Ascending aorta (tissue), 2 donors: ENCODE results near the gene PLPPR5. TPM values are rescaled to one million over a fixed set of nuclear protein-coding genes. Genes with fewer than 3 reads are reported as not detected.

Experiments
- DNase-seq, 2 donors: peaks; one replicate each; pipeline ENCODE4 v3.0.0-alpha.2; 2019; ENCODE audit warnings: low spot score in 2 of 2
- H3K27ac ChIP-seq, 2 donors: fragments of 200-600 bp; sonication (generic); one replicate each; pipeline ENCODE4 v1.5.1; 2016 to 2017; ENCODE audit warnings: mild to moderate bottlenecking in 1 of 2
- H3K27me3 ChIP-seq: fragments of 200-600 bp; sonication (generic); one replicate; pipeline ENCODE4 v1.5.1; 2017
- H3K36me3 ChIP-seq, 2 donors: fragments of 200-600 bp; sonication (generic); one replicate each; pipeline ENCODE4 v1.5.1; 2016
- H3K4me1 ChIP-seq, 2 donors: fragments of 200-600 bp; sonication (generic); one replicate each; pipeline ENCODE4 v1.5.1; 2016 to 2017; ENCODE audit warnings: mild to moderate bottlenecking in 1 of 2
- H3K4me3 ChIP-seq, 2 donors: fragments of 200-600 bp; sonication (generic); one replicate each; pipeline ENCODE4 v1.5.1; 2016 to 2017; ENCODE audit warnings: mild to moderate bottlenecking in 1 of 2
- H3K9me3 ChIP-seq, 2 donors: fragments of 200-600 bp; sonication (generic); one replicate each; pipeline ENCODE4 v1.5.1; 2016
- CTCF ChIP-seq, 3 experiments: fragments of 200-600 bp in 2 of 3; fragments of 450-650 bp in 1 of 3; sonication (generic) in 2 of 3; IDR thresholded peaks; one replicate each; pipeline ENCODE4 v1.5.1; 2016 to 2019; ENCODE audit warnings: antibody characterized with exemption in 3 of 3, mild to moderate bottlenecking in 1 of 3, moderate library complexity in 1 of 3
- intact Hi-C: fragments of 100-400 bp; cut with DNase I; formaldehyde crosslinking; loops from one replicate; pipeline ENCODE4 v1.15.1; 2023
- total RNA-seq: library from RNA; depleted of rRNA; stranded (reverse); fragments of >200 nt; gene quantifications from one replicate; pipeline ENCODE4 v1.1.0, GENCODE V29; 2016

PLPPR5 gene
- total RNA-seq, 1 donor from 2014 or later: not detected

GRCh38 chr1:98937347-98937746 is 67.3 kb downstream of the PLPPR5 start:
- Histone ChIP-seq H3K9me3 (no peaks in the 10 kb centered on the region), H3K4me3 (no peak overlapping the region), H3K27me3 (no peaks in the 10 kb centered on the region), H3K27ac (no peak overlapping the region), H3K36me3 (no peaks in the 10 kb centered on the region), H3K4me1 (no peaks in the 10 kb centered on the region)
- no peak for DNase-seq
- intact Hi-C loops: no loop called here
- TF ChIP-seq CTCF (IDR thresholded peaks at IDR 0.05): no peak

- TF ChIP-seq CTCF (IDR thresholded peaks at IDR 0.05): no peak
- intact Hi-C loops: no loop called here
- H3K9me3 ChIP-seq: no peaks in the 10 kb centered on the region
Observed at GRCh38 chr1:98932184-98932583, 72.5 kb downstream of the PLPPR5 start.

GRCh38 chr1:98931128-98931835 is 73.4 kb downstream of the PLPPR5 start:
- no peak for DNase-seq
- no peaks in the 10 kb centered on the region for H3K9me3 ChIP-seq

More at GRCh38 chr1:98932184-98932583, 72.5 kb downstream of the PLPPR5 start:
- Histone ChIP-seq H3K4me1 (no peaks in the 10 kb centered on the region), H3K36me3 (no peaks in the 10 kb centered on the region), H3K27me3 (no peaks in the 10 kb centered on the region), H3K4me3 (no peak overlapping the region), H3K27ac (no peak overlapping the region)
- DNase-seq: no peak

GRCh38 chr1:98929437-98929836 is 75.2 kb downstream of the PLPPR5 start:
- no peaks in the 10 kb centered on the region for H3K36me3 ChIP-seq
- no peaks in the 10 kb centered on the region for H3K9me3 ChIP-seq
- no peak overlapping the region for H3K27ac ChIP-seq
- no peaks in the 10 kb centered on the region for H3K4me1 ChIP-seq
- H3K4me3 ChIP-seq: no peak overlapping the region
- DNase-seq: no peak
- H3K27me3 ChIP-seq: no peaks in the 10 kb centered on the region
- intact Hi-C loops: no loop called here
- TF ChIP-seq CTCF (IDR thresholded peaks at IDR 0.05): no peak

More at GRCh38 chr1:98931128-98931835, 73.4 kb downstream of the PLPPR5 start:
- Histone ChIP-seq H3K36me3 (no peaks in the 10 kb centered on the region), H3K27ac (no peak overlapping the region), H3K4me1 (no peaks in the 10 kb centered on the region), H3K27me3 (no peaks in the 10 kb centered on the region), H3K4me3 (no peak overlapping the region)
- TF ChIP-seq CTCF (IDR thresholded peaks at IDR 0.05): no peak
- intact Hi-C loops: no loop called here

GRCh38 chr1:98926597-98926996 is 78.1 kb downstream of the PLPPR5 start:
- no peak for TF ChIP-seq CTCF (IDR thresholded peaks at IDR 0.05)
- DNase-seq: no peak
- Histone ChIP-seq H3K27ac (no peak overlapping the region), H3K27me3 (no peaks in the 10 kb centered on the region), H3K9me3 (no peaks in the 10 kb centered on the region), H3K36me3 (no peaks in the 10 kb centered on the region), H3K4me1 (no peaks in the 10 kb centered on the region), H3K4me3 (no peak overlapping the region)
- intact Hi-C loops: no loop called here
